NT2/D1 (cell line): Measurements from ENCODE around the gene DNAJB8.

Source experiments
- DNase-seq: peaks from one replicate; pipeline ENCODE4 v3.0.0-alpha.2; 2011; ENCODE audit warnings: low read depth, low spot score
- H3K27me3 ChIP-seq: 2 replicates; pipeline ENCODE4 v1.6.0; 2011; ENCODE audit warnings: mild to moderate bottlenecking; ENCODE audit not compliant: insufficient read length, insufficient read depth
- H3K36me3 ChIP-seq: 2 replicates; pipeline ENCODE4 v1.6.1; 2011; ENCODE audit warnings: mild to moderate bottlenecking, low read length, mixed read lengths; ENCODE audit not compliant: insufficient read depth, insufficient read length
- H3K4me1 ChIP-seq: 2 replicates; pipeline ENCODE4 v1.5.1; 2011; ENCODE audit not compliant: insufficient read depth, insufficient read length
- H3K4me3 ChIP-seq: 2 replicates; pipeline ENCODE4 v1.5.1; 2011; ENCODE audit warnings: low read depth; ENCODE audit not compliant: insufficient read length
- H3K9ac ChIP-seq: 2 replicates; pipeline ENCODE4 v1.6.0; 2011; ENCODE audit warnings: low read depth; ENCODE audit not compliant: insufficient read length
- H3K9me3 ChIP-seq: 2 replicates; pipeline ENCODE4 v1.5.1; 2011; ENCODE audit warnings: mild to moderate bottlenecking, low read length; ENCODE audit not compliant: insufficient read depth
- SUZ12 ChIP-seq: IDR thresholded peaks from 2 replicates; pipeline ENCODE4 v1.6.1; 2011; ENCODE audit not compliant: insufficient read length, insufficient read depth; ENCODE audit errors: extremely low read depth
- YY1 ChIP-seq: IDR thresholded peaks from 2 replicates; pipeline ENCODE4 v1.6.1; 2011; ENCODE audit not compliant: insufficient read length, insufficient read depth
- ZNF274 ChIP-seq: IDR thresholded peaks from 2 replicates; pipeline ENCODE4 v1.6.1; 2011; ENCODE audit warnings: mild to moderate bottlenecking, low read depth, low read length

Gene DNAJB8

DNA sequence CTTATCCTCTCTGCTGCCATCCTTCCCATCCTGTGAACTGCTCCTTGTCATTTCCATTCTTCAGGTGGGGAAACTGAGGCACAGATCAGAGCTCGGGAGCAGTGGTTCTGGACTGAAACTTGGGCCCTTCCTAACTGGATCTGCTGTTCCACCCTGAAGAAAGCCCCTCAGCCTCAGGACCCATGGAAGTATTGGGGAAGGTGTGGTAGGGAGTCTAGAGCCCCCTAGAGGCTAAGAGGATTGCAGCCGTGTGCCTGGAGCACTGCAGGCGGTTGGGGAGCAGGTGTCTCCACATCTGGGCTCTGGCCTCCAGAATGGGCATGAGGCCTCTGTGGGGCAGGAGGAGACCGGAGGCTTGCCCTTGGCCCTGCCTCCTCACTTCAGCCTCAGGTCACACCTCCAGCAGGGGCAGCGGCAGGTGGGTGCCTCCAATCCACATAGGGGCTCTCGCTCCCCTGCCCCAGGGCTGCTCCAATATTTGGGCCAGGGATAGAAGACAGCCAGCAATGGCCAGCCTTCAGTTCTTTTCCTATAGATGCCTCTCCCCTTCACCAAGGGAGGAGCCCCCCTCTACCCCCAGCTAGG lies 28.1 kb downstream of the DNAJB8 start:
- Histone ChIP-seq H3K36me3 (no peaks in the 10 kb centered on the region), H3K4me1 (peaks cover 16% of the 10 kb centered on the region), H3K27me3 (peaks cover 10% of the 10 kb centered on the region), H3K9ac (no peak overlapping the region), H3K9me3 (no peaks in the 10 kb centered on the region), H3K4me3 (no peak overlapping the region)
- no peak for DNase-seq
- no peak for TF ChIP-seq SUZ12
- TF ChIP-seq YY1, result no peak
- TF ChIP-seq ZNF274, result no peak

DNA sequence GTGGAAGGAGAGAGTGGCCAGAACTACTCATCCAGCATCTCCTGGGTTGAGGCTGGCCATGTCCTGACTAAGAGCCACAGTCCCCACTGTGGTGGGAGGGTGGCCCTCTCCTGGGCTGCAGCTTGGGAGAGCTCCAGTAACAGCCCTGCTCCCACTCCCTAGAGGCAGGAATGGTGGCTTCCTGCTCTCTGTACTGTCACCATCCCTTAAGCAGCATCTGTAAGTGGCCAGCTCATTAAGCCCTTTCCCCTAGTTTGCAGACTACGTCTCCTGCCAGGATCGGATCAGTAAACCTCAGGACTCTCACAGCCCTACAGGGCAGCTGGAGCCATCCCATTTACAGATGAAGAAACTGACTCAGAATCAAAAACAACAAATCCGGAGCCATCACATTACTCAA lies 30.5 kb downstream of the DNAJB8 start:
- Histone ChIP-seq H3K4me1 (peaks cover 28% of the 10 kb centered on the region), H3K9ac (no peak overlapping the region), H3K4me3 (no peak overlapping the region), H3K27me3 (peaks cover 12% of the 10 kb centered on the region), H3K36me3 (no peaks in the 10 kb centered on the region), H3K9me3 (no peaks in the 10 kb centered on the region)
- no peak for DNase-seq
- TF ChIP-seq ZNF274 (no peak), SUZ12 (no peak), YY1 (no peak)

- peaks cover 17% of the 10 kb centered on the region for H3K27me3 ChIP-seq
- TF ChIP-seq YY1 (no peak), ZNF274 (no peak), SUZ12 (no peak)
Measured at GRCh38 chr3:128435561-128435960, 31.1 kb downstream of the DNAJB8 start.

GRCh38 chr3:128435058-128435457 lies 31.6 kb downstream of the DNAJB8 start:
- Histone ChIP-seq H3K9me3 (no peaks in the 10 kb centered on the region), H3K36me3 (no peaks in the 10 kb centered on the region), H3K4me3 (no peak overlapping the region), H3K4me1 (peaks cover 36% of the 10 kb centered on the region), H3K9ac (peak overlapping the region; percentile 34), H3K27me3 (peaks cover 22% of the 10 kb centered on the region)
- TF ChIP-seq ZNF274 (no peak), YY1 (no peak), SUZ12 (no peak)
- no peak for DNase-seq

More at GRCh38 chr3:128435561-128435960, 31.1 kb downstream of the DNAJB8 start:
- Histone ChIP-seq H3K9ac (peak overlapping the region; percentile 34), H3K4me3 (no peak overlapping the region), H3K4me1 (peaks cover 31% of the 10 kb centered on the region), H3K9me3 (no peaks in the 10 kb centered on the region), H3K36me3 (no peaks in the 10 kb centered on the region)
- DNase-seq, result no peak

- Histone ChIP-seq H3K9me3 (no peaks in the 10 kb centered on the region), H3K9ac (no peak overlapping the region), H3K36me3 (no peaks in the 10 kb centered on the region), H3K4me1 (peaks cover 39% of the 10 kb centered on the region), H3K4me3 (no peak overlapping the region), H3K27me3 (peaks cover 27% of the 10 kb centered on the region)
- no peak for DNase-seq
- no peak for TF ChIP-seq SUZ12
- no peak for TF ChIP-seq ZNF274
- TF ChIP-seq YY1, result no peak
Measured at GRCh38 chr3:128434524-128434923, 32.2 kb downstream of the DNAJB8 start.

DNA sequence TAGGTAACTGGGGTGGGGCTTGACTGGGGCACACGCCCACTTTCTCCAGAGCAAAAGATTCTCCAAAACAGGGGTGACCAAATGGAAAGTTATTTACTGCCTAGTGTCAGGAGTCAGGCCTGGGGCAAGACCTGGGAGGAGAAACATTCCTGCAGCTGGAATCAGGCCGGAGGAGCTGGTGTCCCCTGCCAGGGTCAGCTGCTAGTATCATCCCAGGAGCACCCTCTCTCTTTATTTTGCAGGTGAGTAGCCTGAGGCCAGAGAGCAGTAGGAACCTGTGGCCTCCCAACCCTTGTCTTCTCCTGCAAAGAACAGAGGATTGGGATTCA lies 32.9 kb downstream of the DNAJB8 start:
- Histone ChIP-seq H3K36me3 (no peaks in the 10 kb centered on the region), H3K27me3 (peaks cover 35% of the 10 kb centered on the region), H3K4me1 (peaks cover 38% of the 10 kb centered on the region), H3K9ac (no peak overlapping the region), H3K4me3 (no peak overlapping the region), H3K9me3 (no peaks in the 10 kb centered on the region)
- no peak for DNase-seq
- TF ChIP-seq ZNF274 (no peak), YY1 (no peak), SUZ12 (no peak)

DNA sequence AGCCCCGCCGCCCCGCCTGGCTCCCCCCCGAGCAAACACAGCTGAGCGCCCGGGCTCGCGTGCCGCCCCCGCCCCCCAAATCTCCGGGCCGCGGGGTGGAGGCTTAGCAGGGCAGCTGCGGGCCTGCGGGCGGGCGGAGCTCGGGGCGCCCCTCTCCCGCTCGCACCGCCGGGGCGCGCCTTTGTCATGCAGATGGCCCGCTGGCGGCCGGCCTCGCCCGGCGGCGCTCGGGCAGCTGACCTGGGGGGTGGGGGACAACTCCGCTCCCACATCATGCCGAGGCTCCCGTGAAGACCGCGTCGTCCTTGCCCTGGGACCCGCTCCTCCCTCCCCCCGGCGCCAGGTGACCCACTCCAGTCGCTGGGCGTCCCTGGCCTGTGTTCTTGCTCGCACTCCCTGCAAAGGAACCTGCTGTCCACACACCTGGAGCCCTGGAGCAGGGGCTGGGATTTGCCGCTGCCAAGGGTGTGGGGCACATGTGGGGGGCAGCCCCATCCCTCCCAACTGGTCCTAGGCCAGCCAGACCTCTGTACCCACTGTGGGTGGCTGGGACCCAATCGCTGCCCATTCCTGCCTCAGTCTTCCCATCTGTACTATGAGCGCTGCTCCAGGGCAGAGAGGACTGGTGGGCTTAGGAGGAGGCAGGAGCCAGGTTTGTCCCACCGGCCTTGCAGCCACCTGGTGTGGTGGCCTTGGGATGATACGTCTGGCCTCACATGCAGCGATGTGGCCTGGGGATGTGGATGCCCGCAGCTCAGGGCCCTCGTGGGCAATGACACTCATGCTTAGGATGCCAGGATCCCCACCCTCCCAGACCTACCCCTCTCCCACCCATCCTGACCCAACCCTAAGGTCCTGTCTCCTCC lies 33.5 kb downstream of the DNAJB8 start:
- TF ChIP-seq ZNF274 (no peak), YY1 (no peak), SUZ12 (no peak)
- Histone ChIP-seq H3K4me3 (peak overlapping the region; percentile 25), H3K36me3 (no peaks in the 10 kb centered on the region), H3K4me1 (peaks cover 40% of the 10 kb centered on the region), H3K9me3 (no peaks in the 10 kb centered on the region), H3K9ac (peak overlapping the region; percentile 77), H3K27me3 (peaks cover 41% of the 10 kb centered on the region)
- DNase-seq, result no peak
